H1 (cell line): ENCODE measurements around the gene ZNF689. TPM values are rescaled to one million over a fixed set of nuclear protein-coding genes. Genes with fewer than 3 reads are reported as not detected.
A peak's percentile ranks its signal among the peaks of the same experiment; 100 is the strongest.

Experiments
- CTCF ChIA-PET: fragments of 300-600 bp; sonication (Branson Sonifier 250); formaldehyde crosslinking; loops from one replicate; lab custom pipeline; 2021; ENCODE audit not compliant: partially characterized antibody; lab: Charles Lee
- POLR2A ChIA-PET: fragments of 300-600 bp; sonication (Branson Sonifier 250); formaldehyde crosslinking; loops from one replicate; lab custom pipeline; 2021; ENCODE audit warnings: inconsistent platforms; ENCODE audit not compliant: partially characterized antibody; lab: Charles Lee
- DNase-seq, 2 experiments: peaks; one replicate each; pipeline versions ENCODE4 v3.0.0 to v3.0.0-alpha.2; 2010 to 2022; ENCODE audit warnings: low spot score in 2 of 2, low read depth in 1 of 2, mixed read lengths in 1 of 2
- FAIRE-seq: peaks from 2 replicates; lab custom pipeline; 2011; peaks lifted over from hg19 to GRCh38; lab: Jason Lieb, UNC
- H2AFZ ChIP-seq: 2 replicates; pipeline ENCODE4 v1.8.1; 2012; ENCODE audit warnings: low read length, inconsistent platforms
- H2AK5ac ChIP-seq: 2 replicates; pipeline ENCODE4 v1.6.1; 2013; ENCODE audit warnings: low read depth, low read length
- H2BK120ac ChIP-seq: replicated peaks from 2 replicates; pipeline ENCODE3; 2013; ENCODE audit warnings: low read depth, low read length, inconsistent platforms
- H2BK12ac ChIP-seq: 2 replicates; pipeline ENCODE4 v1.6.1; 2013; ENCODE audit warnings: low read depth, low read length
- H2BK15ac ChIP-seq: 2 replicates; pipeline ENCODE4 v1.6.1; 2013; ENCODE audit warnings: low read length
- H2BK20ac ChIP-seq: 2 replicates; pipeline ENCODE4 v1.6.1; 2013; ENCODE audit warnings: low read length
- H2BK5ac ChIP-seq: 2 replicates; pipeline ENCODE4 v1.6.1; 2013; ENCODE audit warnings: low read depth, low read length
- H3K14ac ChIP-seq: 2 replicates; pipeline ENCODE4 v1.6.1; 2013; ENCODE audit warnings: inconsistent platforms; ENCODE audit not compliant: insufficient read length
- H3K18ac ChIP-seq: 2 replicates; pipeline ENCODE4 v1.6.1; 2013; ENCODE audit warnings: low read length; ENCODE audit errors: extremely low read depth
- H3K23ac ChIP-seq: 2 replicates; pipeline ENCODE4 v1.6.1; 2013; ENCODE audit warnings: inconsistent platforms; ENCODE audit not compliant: insufficient read length
- H3K23me2 ChIP-seq: 2 replicates; pipeline ENCODE4 v1.6.1; 2013; ENCODE audit warnings: low read depth, low read length
- H3K27ac ChIP-seq: 2 replicates; pipeline ENCODE4 v1.6.1; 2011; ENCODE audit warnings: low read depth, low read length, inconsistent platforms
- H3K27me3 ChIP-seq, 4 experiments: replicated peaks in 1 of 4; 1 replicate in 1 of 4; 2 replicates in 3 of 4; pipeline versions ENCODE4 v1.6.1 to v1.8.1; 2011 to 2013; ENCODE audit warnings: low read length in 3 of 4, mild to moderate bottlenecking in 3 of 4, inconsistent platforms in 2 of 4, mixed read lengths in 2 of 4, moderate library complexity in 1 of 4; ENCODE audit not compliant: control insufficient read depth in 3 of 4, insufficient read depth in 3 of 4; ENCODE audit errors: extremely low read depth in 1 of 4
- H3K36me3 ChIP-seq, 4 experiments: 2 replicates each; pipeline versions ENCODE4 v1.6.1 to v1.8.1; 2011 to 2013; ENCODE audit warnings: mild to moderate bottlenecking in 4 of 4, low read length in 3 of 4, moderate library complexity in 2 of 4, control low read depth in 1 of 4, inconsistent platforms in 1 of 4; ENCODE audit not compliant: insufficient read depth in 4 of 4, control insufficient read depth in 2 of 4
- H3K4ac ChIP-seq: replicated peaks from 2 replicates; pipeline ENCODE3; 2013; ENCODE audit warnings: low read length, low read depth, mixed read lengths, inconsistent platforms; ENCODE audit not compliant: insufficient read length
- H3K4me1 ChIP-seq, 4 experiments: replicated peaks in 1 of 4; 1 replicate in 1 of 4; 2 replicates in 3 of 4; pipeline versions ENCODE4 v1.6.1 to v1.8.1; 2011 to 2013; ENCODE audit warnings: low read length in 3 of 4, inconsistent platforms in 2 of 4, mixed read lengths in 1 of 4; ENCODE audit not compliant: insufficient read depth in 4 of 4, control insufficient read depth in 3 of 4
- H3K4me2 ChIP-seq, 2 experiments: 2 replicates each; pipeline versions ENCODE4 v1.6.1 to v1.8.1; 2011 to 2013; ENCODE audit warnings: low read depth in 2 of 2, low read length in 2 of 2, control low read depth in 1 of 2, inconsistent platforms in 1 of 2, mild to moderate bottlenecking in 1 of 2; ENCODE audit not compliant: insufficient read depth in 1 of 2
- H3K4me3 ChIP-seq, 4 experiments: fragments of 200-600, 300-600 bp in 1 of 4; sonication (generic), shearing (Covaris generic), sonication (Bioruptor Twin) in 1 of 4; 2 replicates each; pipeline versions ENCODE4 v1.5.1 to v1.8.1; 2011 to 2016; ENCODE audit warnings: low read length in 4 of 4, low read depth in 3 of 4, control low read depth in 2 of 4, inconsistent platforms in 2 of 4, mild to moderate bottlenecking in 2 of 4, mixed read lengths in 1 of 4, moderate library complexity in 1 of 4; ENCODE audit not compliant: insufficient read depth in 2 of 4; ENCODE audit errors: extremely low read depth in 1 of 4
- H3K56ac ChIP-seq: replicated peaks from 2 replicates; pipeline ENCODE3; 2013; ENCODE audit warnings: low read depth, mild to moderate bottlenecking, mixed read lengths, low read length, inconsistent platforms; ENCODE audit not compliant: insufficient read length
- H3K79me1 ChIP-seq: 2 replicates; pipeline ENCODE4 v1.6.1; 2013; ENCODE audit warnings: low read depth, low read length, control low read depth
- H3K79me2 ChIP-seq, 2 experiments: 2 replicates each; pipeline versions ENCODE4 v1.6.1 to v1.8.1; 2012 to 2013; ENCODE audit warnings: low read length in 2 of 2, mild to moderate bottlenecking in 2 of 2, inconsistent platforms in 1 of 2; ENCODE audit not compliant: insufficient read depth in 2 of 2, control insufficient read depth in 1 of 2
- H3K9ac ChIP-seq, 4 experiments: replicated peaks in 1 of 4; 1 replicate in 1 of 4; 2 replicates in 3 of 4; pipeline versions ENCODE4 v1.6.1 to v1.8.1; 2011 to 2013; ENCODE audit warnings: low read depth in 3 of 4, low read length in 3 of 4, control low read depth in 2 of 4, mild to moderate bottlenecking in 2 of 4, moderate library complexity in 2 of 4, inconsistent platforms in 1 of 4; ENCODE audit errors: extremely low read depth in 1 of 4
- H3K9me3 ChIP-seq, 2 experiments: 2 replicates each; pipeline versions ENCODE4 v1.6.1 to v1.8.1; 2012 to 2013; ENCODE audit warnings: mild to moderate bottlenecking in 2 of 2, moderate library complexity in 2 of 2, control low read depth in 1 of 2, inconsistent platforms in 1 of 2, low read depth in 1 of 2, low read length in 1 of 2, mixed read lengths in 1 of 2; ENCODE audit not compliant: insufficient read depth in 2 of 2
- H4K20me1 ChIP-seq, 2 experiments: replicated peaks in 1 of 2; 2 replicates each; pipeline versions ENCODE3 to v1.8.1; 2011 to 2013; ENCODE audit warnings: inconsistent platforms in 2 of 2, low read length in 2 of 2, mild to moderate bottlenecking in 1 of 2; ENCODE audit not compliant: insufficient read depth in 2 of 2, control insufficient read depth in 1 of 2
- H4K5ac ChIP-seq: 2 replicates; pipeline ENCODE4 v1.6.1; 2013; ENCODE audit warnings: low read length, low read depth, mixed read lengths, inconsistent platforms; ENCODE audit not compliant: insufficient read length
- H4K8ac ChIP-seq: 2 replicates; pipeline ENCODE4 v1.8.0; 2013; ENCODE audit warnings: mild to moderate bottlenecking, moderate library complexity, low read length, inconsistent platforms; ENCODE audit not compliant: insufficient read depth; ENCODE audit errors: extremely low read depth
- H4K91ac ChIP-seq: replicated peaks from 2 replicates; pipeline ENCODE3; 2013; ENCODE audit warnings: low read length, mixed read lengths, inconsistent platforms; ENCODE audit not compliant: insufficient read length
- BACH1 ChIP-seq: IDR thresholded peaks from 2 replicates; pipeline ENCODE4 v1.6.1; 2012; ENCODE audit warnings: low read length, improper control_type of control experiment
- FOSL1 ChIP-seq: IDR thresholded peaks from 2 replicates; pipeline ENCODE4 v1.6.1; 2011; ENCODE audit warnings: mild to moderate bottlenecking, low read depth, low read length, moderate library complexity; ENCODE audit not compliant: insufficient read depth
- POLR2A ChIP-seq, 2 experiments: IDR thresholded peaks; 1 replicate in 1 of 2; 2 replicates in 1 of 2; pipeline ENCODE4 v1.6.1; 2011; ENCODE audit warnings: low read depth in 2 of 2, low read length in 2 of 2, mild to moderate bottlenecking in 2 of 2; ENCODE audit errors: control extremely low read depth in 1 of 2
- POLR2AphosphoS5 ChIP-seq: IDR thresholded peaks from 2 replicates; pipeline ENCODE4 v1.6.1; 2011; ENCODE audit warnings: low read depth, low read length
- RAD21 ChIP-seq, 2 experiments: IDR thresholded peaks in 1 of 2; conservative IDR thresholded peaks in 1 of 2; 2 replicates each; pipeline ENCODE4 v1.6.1; 2011; ENCODE audit warnings: low read depth in 2 of 2, low read length in 2 of 2, improper control_type of control experiment in 1 of 2, inconsistent platforms in 1 of 2, mild to moderate bottlenecking in 1 of 2, moderate library complexity in 1 of 2
- SIN3A ChIP-seq, 2 experiments: IDR thresholded peaks in 1 of 2; conservative IDR thresholded peaks in 1 of 2; 2 replicates each; pipeline ENCODE4 v1.6.1; 2011 to 2012; ENCODE audit warnings: low read length in 2 of 2, improper control_type of control experiment in 1 of 2, low read depth in 1 of 2, mild to moderate bottlenecking in 1 of 2
- TAF1 ChIP-seq: IDR thresholded peaks from 2 replicates; pipeline ENCODE4 v1.6.1; 2011; ENCODE audit warnings: mild to moderate bottlenecking, low read depth, low read length
- TBP ChIP-seq: IDR thresholded peaks from 2 replicates; pipeline ENCODE4 v1.6.1; 2011; ENCODE audit warnings: low read depth, low read length, improper control_type of control experiment
- WGBS, 2 experiments: shearing (Covaris generic) in 1 of 2; methylation state at CpG; one replicate each; pipeline versions ENCODE4 v1.1.6 to v1.1.7; 2013 to 2015; ENCODE audit warnings: low lambda C conversion rate in 2 of 2, mixed read lengths in 2 of 2, inconsistent platforms in 1 of 2, low coverage in 1 of 2, missing lambda C conversion rate in 1 of 2; ENCODE audit not compliant: insufficient replicate concordance in 2 of 2, insufficient coverage in 1 of 2, insufficient read length in 1 of 2; ENCODE audit errors: extremely low coverage in 1 of 2, missing lambda C conversion rate in 1 of 2; 5-methylcytosine and 5-hydroxymethylcytosine counted together
- polyA plus RNA-seq, 7 experiments: library from polyadenylated mRNA; depleted of rRNA in 3 of 7; stranded (reverse) in 5 of 7; unstranded in 2 of 7; fragments of >200 nt in 5 of 7; fragments of 200-250 nt in 2 of 7; gene quantifications; 1 replicate in 5 of 7; 2 replicates in 1 of 7; 4 replicates in 1 of 7; pipeline versions ENCODE4 v1.2.1 to v1.2.3, GENCODE V29; 2011 to 2013; ENCODE audit warnings: missing spikeins in 2 of 7, mixed read lengths in 2 of 7
- total RNA-seq: library from RNA; stranded (reverse); fragmentation: NEBNext Ultra II Directional; extraction: Animal tissue kit (Norgen Biotek cat#: 25700); gene quantifications from 2 replicates; pipeline ENCODE4 v1.2.1, GENCODE V29; 2021

The ZNF689 gene
- total and polyA plus RNA-seq, 2 of the 8 experiments (the other 6 are each of a cell fraction or from before 2014, with no cell fraction given): 14.3 to 15.3 TPM

GRCh38 chr16:30585022-30585399 lies 25.2 kb downstream of the ZNF689 start:
- peak overlapping the region; percentile 32 for H4K5ac ChIP-seq
- no peak overlapping the region for H3K23ac ChIP-seq
- FAIRE-seq: no peak
- H3K18ac ChIP-seq: peak overlapping the region; percentile 83
- H3K23me2 ChIP-seq: peaks cover 7% of the 10 kb centered on the region; the same call in 1 of the 2 replicates
- H2BK5ac ChIP-seq: peak overlapping the region; percentile 78; the same call in 1 of the 2 replicates
- CTCF ChIA-PET: interaction anchor here (1.0 to 4.5 kb wide), 8 partner anchors 13 to 182 kb away, joined by 3 to 17 read pairs (median 4); partner anchors contain the start of gene ZNF764
- POLR2A ChIA-PET: interaction anchor here (0.7 to 5.9 kb wide), 17 partner anchors 9 to 167 kb away, joined by 3 to 45 read pairs (median 4); partner anchors contain the start of genes ZNF688, ZNF689, ZNF747 and ZNF764
- no peak overlapping the region for H2BK15ac ChIP-seq
- peak overlapping the region; percentile 50 to 80 for H3K4me2 ChIP-seq
- peak overlapping the region; percentile 86 for H3K27ac ChIP-seq
- H3K79me2 ChIP-seq: peaks cover 0 to 8% of the 10 kb centered on the region in 2 experiments; a peak in 2 of 4 replicates
- peaks cover 4 to 24% (median 14%) of the 10 kb centered on the region in 4 experiments; a peak in 7 of 8 replicates for H3K36me3 ChIP-seq
- H3K14ac ChIP-seq: no peak overlapping the region
- peaks cover 0 to 3% of the 10 kb centered on the region in 2 experiments for H4K20me1 ChIP-seq
- no peak overlapping the region for H2BK20ac ChIP-seq
- no peaks in the 10 kb centered on the region for H3K27me3 ChIP-seq
- no peak overlapping the region for H3K4ac ChIP-seq
- H3K56ac ChIP-seq: peak overlapping the region; percentile 97
- peak overlapping the region; percentile 90 for H2BK120ac ChIP-seq
- no peak for TF ChIP-seq BACH1
- no peak for TF ChIP-seq RAD21 (IDR thresholded peaks at IDR 0.05 in 1 of 2, conservative IDR thresholded peaks at IDR 0.05 in 1 of 2; ENCODE audit: low read depth in 2 of 2, low read length in 2 of 2)
- no peak for TF ChIP-seq FOSL1
- peak; percentile 34; the same call in 1 of the 2 replicates for TF ChIP-seq TAF1
- peak in 1 of 2 experiments; percentile 65; a peak in 1 of 3 replicates for TF ChIP-seq POLR2A (IDR thresholded peaks at IDR 0.05; ENCODE audit: control extremely low read depth in 1 of 2, low read depth in 2 of 2, low read length in 2 of 2)
- 0 out of 4 replicates have a peak, but pooled peaks of 1 of the 2 experiments have one; percentile 56 for TF ChIP-seq SIN3A (conservative IDR thresholded peaks at IDR 0.05 in 1 of 2, IDR thresholded peaks at IDR 0.05 in 1 of 2; ENCODE audit: low read depth in 1 of 2, low read length in 2 of 2)
- 0 out of 2 replicates have a peak, but pooled peaks have one; percentile 41 for TF ChIP-seq POLR2AphosphoS5
- peak; percentile 31; the same call in 1 of the 2 replicates for TF ChIP-seq TBP
- TF ChIP-seq, all 59 proteins: peak for 5
- Histone ChIP-seq H3K79me1 (peaks cover 9% of the 10 kb centered on the region), H3K9me3 (no peaks in the 10 kb centered on the region), H3K9ac (peak overlapping the region in 3 of 4 experiments; percentile 79 to 84 (median 81); a peak in 6 of 7 replicates), H2AFZ (no peak overlapping the region), H4K8ac (peak overlapping the region; percentile 91; the same call in 1 of the 2 replicates), H4K91ac (peak overlapping the region; percentile 80), H2AK5ac (no peak overlapping the region), H2BK12ac (no peak overlapping the region), H3K4me3 (peak overlapping the region; percentile 78 to 89 (median 84)), H3K4me1 (no peaks in the 10 kb centered on the region; a peak in 3 of 7 replicates)
- WGBS, 2 experiments: 1% methylated on average over 12 of the region's 23 CpGs; no CpG with 5 or more reads in 1 of the 2 experiments
- peak in 1 of 2 experiments; percentile 61 for DNase-seq
